Activated B cell treated with CpG ODN at 0.5 μM for 24 hours (primary cell): ENCODE data around the gene MTMR10. TPM values are rescaled to one million over a fixed set of nuclear protein-coding genes. Genes with fewer than 3 reads are reported as not detected.

Experiments used
- ATAC-seq: fragments of 200-7000 bp; cut with Tn5 transposase; one replicate; pipeline ENCODE4 v1.10.0; 2021; ENCODE audit warnings: low read depth, mild to moderate bottlenecking, moderate library complexity
- CTCF ChIA-PET: fragments of 350-600 bp; sonication (Branson Sonifier 250); formaldehyde crosslinking; loops from one replicate; lab custom pipeline; 2021; ENCODE audit warnings: antibody characterized with exemption; lab: Charles Lee
- POLR2A ChIA-PET: fragments of 350-600 bp; sonication (Branson Sonifier 250); formaldehyde crosslinking; loops from one replicate; lab custom pipeline; 2021; ENCODE audit warnings: antibody characterized with exemption; lab: Charles Lee
- DNase-seq: peaks from one replicate; pipeline ENCODE4 v3.0.0; 2022
- H3K27ac Mint-ChIP-seq: one replicate; pipeline ENCODE4 v1.8.0; 2020; ENCODE audit warnings: mixed read lengths
- H3K27me3 Mint-ChIP-seq: one replicate; pipeline ENCODE4 v1.8.0; 2021; ENCODE audit warnings: mixed read lengths
- H3K36me3 Mint-ChIP-seq: one replicate; pipeline ENCODE4 v1.8.0; 2021; ENCODE audit warnings: low read depth, mixed read lengths
- H3K4me1 Mint-ChIP-seq: one replicate; pipeline ENCODE4 v1.8.0; 2021; ENCODE audit warnings: mixed read lengths
- H3K4me3 Mint-ChIP-seq: one replicate; pipeline ENCODE4 v1.8.0; 2020; ENCODE audit warnings: mild to moderate bottlenecking, mixed read lengths
- H3K9me3 Mint-ChIP-seq: one replicate; pipeline ENCODE4 v1.8.0; 2020; ENCODE audit warnings: mixed read lengths
- CTCF ChIP-seq: fragments of 200-600 bp; IDR thresholded peaks from one replicate; pipeline ENCODE4 v1.8.0; 2022; ENCODE audit warnings: antibody characterized with exemption, mild to moderate bottlenecking
- intact Hi-C: fragments of 100-400 bp; cut with micrococcal nuclease; formaldehyde crosslinking; loops from one replicate; pipeline ENCODE4 v1.15.1; 2024
- total RNA-seq: library from RNA; stranded (reverse); gene quantifications from 2 replicates; pipeline ENCODE4 v1.2.3, GENCODE V29; 2022

Gene MTMR10
- 39.3 and 42.5 TPM in 2 replicates for total RNA-seq

- peak; percentile 92 for ATAC-seq
- H3K27ac Mint-ChIP-seq: peak within 1 kb of the TSS; percentile 94
Measured at GRCh38 chr15:30991255-30992235, at the start of gene MTMR10. Gene MTMR10 (minus strand): TSS chr15:30991628. CDS start chr15:30991506, 122 bp downstream.

GRCh38 chr15:31040611-31041010 is 49.2 kb upstream of the MTMR10 start:
- no peaks in the 10 kb centered on the region for H3K27me3 Mint-ChIP-seq
- no peak for ATAC-seq
- TF ChIP-seq CTCF: no peak
- intact Hi-C loops: no loop called here
- ChIA-PET POLR2A (no interaction called here), CTCF (no interaction called here)
- H3K36me3 Mint-ChIP-seq: no peaks in the 10 kb centered on the region
- no peak overlapping the region for H3K27ac Mint-ChIP-seq
- H3K9me3 Mint-ChIP-seq: no peaks in the 10 kb centered on the region
- no peak overlapping the region for H3K4me3 Mint-ChIP-seq
- peaks cover 9% of the 10 kb centered on the region for H3K4me1 Mint-ChIP-seq
- no peak for DNase-seq

More at GRCh38 chr15:30991255-30992235, at the start of gene MTMR10:
- DNase-seq: peak; percentile 89
- Mint-ChIP-seq H3K9me3 (no peaks in the 10 kb centered on the region), H3K4me1 (peaks cover 33% of the 10 kb centered on the region), H3K27me3 (no peaks in the 10 kb centered on the region), H3K4me3 (peak within 1 kb of the TSS; percentile 94), H3K36me3 (peaks cover 27% of the 10 kb centered on the region)
- intact Hi-C loops: loop anchor here (1.0 to 5.0 kb wide), 11 partner anchors 13 to 337 kb away; partner anchors contain the start of gene FAN1
- ChIA-PET CTCF (interaction anchor here (1.0 to 2.6 kb wide), 3 partner anchors 9 to 138 kb away, joined by 3 to 12 read pairs (median 3); no protein-coding TSS in a partner anchor), POLR2A (interaction anchor here (0.6 to 2.4 kb wide), 17 partner anchors 9 to 485 kb away, joined by 3 to 26 read pairs (median 5); partner anchors contain the start of gene KLF13)
- TF ChIP-seq CTCF: no peak

GRCh38 chr15:31039961-31040360 is 48.5 kb upstream of the MTMR10 start:
- Mint-ChIP-seq H3K27me3 (no peaks in the 10 kb centered on the region), H3K9me3 (no peaks in the 10 kb centered on the region), H3K36me3 (no peaks in the 10 kb centered on the region), H3K27ac (no peak overlapping the region), H3K4me1 (peaks cover 12% of the 10 kb centered on the region), H3K4me3 (no peak overlapping the region)
- POLR2A ChIA-PET: interaction anchor here (1.0 kb wide), 1 partner anchor 9 kb away, joined by 3 read pairs; no protein-coding TSS in a partner anchor
- DNase-seq (no peak), ATAC-seq (no peak)
- intact Hi-C loops: no loop called here
- CTCF ChIA-PET: interaction anchor here (1.1 kb wide), 1 partner anchor 28 kb away, joined by 4 read pairs; no protein-coding TSS in a partner anchor
- TF ChIP-seq CTCF: no peak

- intact Hi-C loops: no loop called here
- Mint-ChIP-seq H3K27ac (no peak overlapping the region), H3K4me3 (no peak overlapping the region), H3K36me3 (no peaks in the 10 kb centered on the region), H3K9me3 (no peaks in the 10 kb centered on the region), H3K27me3 (no peaks in the 10 kb centered on the region), H3K4me1 (peaks cover 33% of the 10 kb centered on the region)
- ChIA-PET POLR2A (no interaction called here), CTCF (no interaction called here)
- no peak for ATAC-seq
- no peak for DNase-seq
- no peak for TF ChIP-seq CTCF
Measured at GRCh38 chr15:31037731-31038477, 46.5 kb upstream of the MTMR10 start.
